ENCODE measurements around the gene ZNF581.

DNA sequence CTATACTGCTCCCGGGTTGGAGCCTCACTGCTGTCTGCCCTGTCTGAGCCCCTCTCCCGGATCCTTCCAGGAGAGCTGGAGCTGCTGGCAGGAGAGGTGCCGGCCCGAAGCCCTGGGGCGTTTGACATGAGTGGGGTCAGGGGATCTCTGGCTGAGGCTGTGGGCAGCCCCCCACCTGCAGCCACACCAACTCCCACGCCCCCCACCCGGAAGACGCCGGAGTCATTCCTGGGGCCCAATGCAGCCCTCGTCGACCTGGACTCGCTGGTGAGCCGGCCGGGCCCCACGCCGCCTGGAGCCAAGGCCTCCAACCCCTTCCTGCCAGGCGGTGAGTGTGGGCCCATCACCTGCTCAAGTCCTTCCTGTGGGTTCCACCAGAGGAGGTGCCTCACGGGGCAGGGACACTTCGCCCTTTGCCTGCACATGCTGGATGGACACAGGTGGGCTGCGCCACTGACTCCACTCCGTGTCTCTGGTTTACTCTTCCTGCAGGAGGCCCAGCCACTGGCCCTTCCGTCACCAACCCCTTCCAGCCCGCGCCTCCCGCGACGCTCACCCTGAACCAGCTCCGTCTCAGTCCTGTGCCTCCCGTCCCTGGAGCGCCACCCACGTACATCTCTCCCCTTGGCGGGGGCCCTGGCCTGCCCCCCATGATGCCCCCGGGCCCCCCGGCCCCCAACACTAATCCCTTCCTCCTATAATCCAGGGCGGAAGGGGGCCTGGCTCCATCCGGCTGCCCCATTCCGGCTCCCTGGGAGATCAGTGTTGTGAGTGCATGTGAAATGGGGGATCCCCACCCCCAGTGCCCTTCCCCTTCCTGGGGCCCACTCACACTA, 51.4 kb downstream of the ZNF581 start:
- TF ChIP-seq, protein P1, sequence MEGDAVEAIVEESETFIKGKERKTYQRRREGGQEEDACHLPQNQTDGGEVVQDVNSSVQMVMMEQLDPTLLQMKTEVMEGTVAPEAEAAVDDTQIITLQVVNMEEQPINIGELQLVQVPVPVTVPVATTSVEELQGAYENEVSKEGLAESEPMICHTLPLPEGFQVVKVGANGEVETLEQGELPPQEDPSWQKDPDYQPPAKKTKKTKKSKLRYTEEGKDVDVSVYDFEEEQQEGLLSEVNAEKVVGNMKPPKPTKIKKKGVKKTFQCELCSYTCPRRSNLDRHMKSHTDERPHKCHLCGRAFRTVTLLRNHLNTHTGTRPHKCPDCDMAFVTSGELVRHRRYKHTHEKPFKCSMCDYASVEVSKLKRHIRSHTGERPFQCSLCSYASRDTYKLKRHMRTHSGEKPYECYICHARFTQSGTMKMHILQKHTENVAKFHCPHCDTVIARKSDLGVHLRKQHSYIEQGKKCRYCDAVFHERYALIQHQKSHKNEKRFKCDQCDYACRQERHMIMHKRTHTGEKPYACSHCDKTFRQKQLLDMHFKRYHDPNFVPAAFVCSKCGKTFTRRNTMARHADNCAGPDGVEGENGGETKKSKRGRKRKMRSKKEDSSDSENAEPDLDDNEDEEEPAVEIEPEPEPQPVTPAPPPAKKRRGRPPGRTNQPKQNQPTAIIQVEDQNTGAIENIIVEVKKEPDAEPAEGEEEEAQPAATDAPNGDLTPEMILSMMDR (conservative IDR thresholded peaks at IDR 0.05 in 1 of 2, IDR thresholded peaks at IDR 0.05 in 1 of 2; ENCODE audit: extremely low read depth in 1 of 2, insufficient read depth in 1 of 2, low read depth in 1 of 2, low read length in 2 of 2): no peak
- TF ChIP-seq EZH2 (IDR thresholded peaks at IDR 0.05; ENCODE audit: borderline replicate concordance, low read length): no peak
